Measurements from ENCODE around the gene CES5A.
"Not testable (repeated sequence)": the region's sequence is repeated elsewhere in the genome, so short reads cannot be mapped to it uniquely, and the experiment has no call there.

The CES5A gene

DNA sequence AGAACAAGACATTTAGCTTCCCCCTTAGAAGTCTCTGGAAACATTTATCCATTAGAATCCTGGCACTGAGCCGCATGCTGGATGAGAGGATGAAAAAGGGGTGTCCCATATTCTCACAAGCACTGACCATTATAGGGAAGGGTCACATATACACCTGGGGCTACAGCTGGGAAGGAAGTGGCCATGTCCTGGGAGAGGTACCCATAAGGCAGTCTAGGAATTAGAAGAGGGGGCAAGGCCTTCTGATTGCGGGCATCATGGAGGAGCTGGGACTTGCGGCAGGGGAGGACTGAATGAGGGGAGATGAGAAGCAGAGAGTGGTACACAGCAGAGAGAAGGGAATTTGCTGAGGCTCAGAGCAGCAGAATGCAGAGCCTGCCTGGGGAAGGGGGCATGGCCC lies 45.9 kb downstream of the CES5A start:
- not testable (repeated sequence) for DNase-seq (ENCODE audit: low spot score)

DNA sequence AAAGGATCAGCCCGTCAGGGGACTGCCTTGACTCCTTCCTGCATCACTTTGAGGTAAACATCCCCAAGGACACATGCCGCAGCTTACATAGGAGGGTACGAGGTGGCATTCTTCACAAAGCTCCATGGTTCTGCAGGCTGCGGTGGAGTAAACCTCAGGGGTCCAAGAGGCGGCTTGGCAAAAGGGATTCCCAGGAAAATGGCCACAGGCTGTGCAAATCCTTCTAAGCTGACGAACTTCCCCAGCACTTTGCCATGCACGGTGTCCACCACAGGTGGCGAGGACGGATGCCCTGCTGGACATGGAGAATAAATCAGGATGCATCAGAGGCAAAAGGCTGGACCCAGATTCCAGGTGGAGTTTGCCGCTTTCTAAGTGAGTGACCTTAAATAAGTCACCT lies 46.5 kb downstream of the CES5A start:
- no peak for DNase-seq (ENCODE audit: low spot score)

- DNase-seq (ENCODE audit: low spot score), result no peak
Measured at GRCh38 chr16:55825115-55825728, 50.0 kb downstream of the CES5A start.

DNA sequence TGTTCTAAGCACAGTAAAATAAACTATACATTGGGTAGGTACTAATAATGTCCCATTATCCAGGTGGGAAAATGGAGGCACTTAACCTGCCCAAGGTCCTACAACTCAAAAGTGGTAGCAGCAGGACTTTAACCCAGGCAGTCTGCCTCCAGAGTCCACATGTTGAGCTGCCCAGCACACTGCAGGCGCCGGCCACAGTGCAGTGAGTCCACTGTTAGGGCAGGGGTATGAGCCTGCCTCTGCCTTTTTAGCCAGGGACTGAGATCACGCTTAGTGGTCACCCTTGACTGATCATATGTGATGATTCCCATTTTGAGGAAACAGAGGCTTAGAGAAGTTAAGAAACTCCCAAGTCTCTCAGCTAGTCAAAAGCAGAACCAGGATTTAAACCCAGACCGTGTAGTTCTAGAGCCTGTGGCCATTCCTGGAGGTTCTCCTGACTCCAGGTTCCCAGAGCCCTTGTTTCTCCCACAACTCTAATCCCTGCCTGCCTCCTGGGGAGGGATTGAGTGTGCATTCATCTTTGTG lies 50.6 kb downstream of the CES5A start:
- no peak for DNase-seq (ENCODE audit: low spot score)

GRCh38 chr16:55822280-55822810 lies 52.8 kb downstream of the CES5A start:
- no peak for DNase-seq (ENCODE audit: low spot score)

GRCh38 chr16:55821210-55821609 lies 54.0 kb downstream of the CES5A start:
- no peak for DNase-seq (ENCODE audit: low spot score)

DNA sequence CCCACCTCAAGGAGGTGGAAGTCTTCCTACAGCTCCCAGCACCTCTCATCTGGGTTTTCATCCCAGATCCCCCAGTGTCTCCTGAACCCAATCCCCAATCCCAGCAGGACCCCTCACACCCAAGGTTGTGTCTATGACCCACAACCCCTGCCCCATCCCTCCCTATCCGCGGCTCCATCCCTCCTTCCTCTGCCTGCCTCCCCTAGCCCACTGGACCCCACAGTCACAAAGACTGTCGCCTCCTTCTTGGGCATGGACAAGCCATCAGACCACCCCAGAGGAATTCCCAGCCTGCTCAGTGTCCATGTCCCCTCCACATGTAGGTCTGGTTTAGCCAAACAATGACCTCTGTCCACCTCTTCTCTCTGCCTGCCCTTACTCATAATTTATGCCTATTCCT lies 54.6 kb downstream of the CES5A start:
- DNase-seq (ENCODE audit: low spot score), result no peak

GRCh38 chr16:55817236-55817912 lies 57.8 kb downstream of the CES5A start:
- no peak for DNase-seq (ENCODE audit: low spot score)

DNA sequence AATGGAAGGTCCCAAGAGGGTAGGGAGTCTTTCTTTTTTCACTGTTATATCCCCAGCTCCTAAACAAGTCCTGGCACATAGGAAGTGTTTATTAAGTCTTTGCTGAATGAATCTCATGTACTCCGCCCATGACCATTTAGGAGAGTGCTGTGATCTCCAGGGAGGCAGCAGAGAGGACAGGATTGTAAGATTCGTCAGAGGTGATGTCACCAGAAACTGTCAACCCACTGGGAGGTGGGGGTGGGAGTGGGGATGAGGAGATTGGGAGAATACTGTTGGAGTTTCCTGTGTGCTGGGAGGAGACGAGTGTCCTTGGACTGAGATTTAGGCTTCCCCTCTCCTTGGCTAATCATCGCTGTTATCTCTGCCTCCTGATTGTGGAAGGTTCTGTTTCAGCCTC lies 59.0 kb downstream of the CES5A start:
- DNase-seq (ENCODE audit: low spot score), result not testable (repeated sequence)

- DNase-seq (ENCODE audit: low spot score), result no peak
Measured at GRCh38 chr16:55815320-55815719, 59.9 kb downstream of the CES5A start.

DNA sequence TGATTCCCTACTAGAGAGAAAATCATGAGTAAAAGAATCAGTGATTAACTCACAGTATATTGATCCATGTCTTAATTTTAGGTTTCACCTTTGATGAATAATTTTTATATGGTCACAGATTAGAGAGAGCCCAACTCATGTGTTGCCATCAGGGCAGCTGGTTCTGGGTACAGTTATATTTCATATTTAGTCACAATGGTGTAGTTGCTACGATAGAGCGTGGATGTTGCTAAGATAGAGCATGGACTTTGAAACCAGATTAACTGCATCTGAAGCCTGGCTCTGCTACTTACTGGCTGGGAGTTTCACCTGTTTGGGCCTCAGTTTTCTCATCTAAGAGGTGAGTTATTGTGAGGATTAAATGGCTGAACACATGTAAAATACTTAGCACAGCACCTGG lies 61.0 kb downstream of the CES5A start:
- DNase-seq (ENCODE audit: low spot score), result not testable (repeated sequence)

DNA sequence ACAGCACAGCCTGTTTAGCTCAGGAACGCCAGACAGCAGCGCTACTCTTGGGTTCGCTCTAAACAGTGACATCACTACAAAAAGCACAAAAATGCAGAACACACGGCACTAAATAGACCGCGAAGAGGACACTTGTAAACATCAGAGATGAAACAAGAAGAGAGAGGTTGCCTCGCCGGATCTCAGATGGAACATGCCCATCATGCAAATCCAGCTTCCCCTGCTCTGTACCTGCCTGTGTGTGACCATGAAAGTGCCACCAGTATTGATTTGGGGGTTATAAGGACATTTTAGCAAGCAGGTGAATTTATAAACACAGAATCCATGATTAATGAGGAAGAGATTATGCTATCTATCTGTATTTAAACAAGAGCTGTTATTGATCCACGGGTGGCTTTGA lies 61.4 kb downstream of the CES5A start:
- DNase-seq (ENCODE audit: low spot score), result not testable (repeated sequence)

GRCh38 chr16:55812951-55813350 lies 62.2 kb downstream of the CES5A start:
- DNase-seq (ENCODE audit: low spot score), result no peak

DNA sequence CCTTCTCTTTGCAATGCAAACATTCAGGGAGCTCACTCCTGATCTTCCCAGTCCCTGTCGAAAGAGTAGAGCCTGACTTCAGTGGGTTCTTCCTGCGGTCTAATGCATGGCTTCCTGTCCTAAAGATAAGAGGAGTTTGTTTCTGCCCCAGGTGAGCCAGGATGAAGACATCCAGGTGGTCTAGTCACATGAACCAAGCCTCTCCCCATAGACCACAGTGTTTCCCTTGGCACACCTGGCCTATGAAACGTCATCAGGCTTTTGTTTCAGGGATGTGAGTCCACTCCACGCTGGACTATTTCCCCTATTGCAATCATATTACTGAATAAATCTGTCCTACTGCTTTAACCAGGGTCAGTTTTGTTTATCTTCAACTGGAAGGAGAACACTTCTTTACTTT lies 63.4 kb downstream of the CES5A start:
- DNase-seq (ENCODE audit: low spot score), result no peak

DNA sequence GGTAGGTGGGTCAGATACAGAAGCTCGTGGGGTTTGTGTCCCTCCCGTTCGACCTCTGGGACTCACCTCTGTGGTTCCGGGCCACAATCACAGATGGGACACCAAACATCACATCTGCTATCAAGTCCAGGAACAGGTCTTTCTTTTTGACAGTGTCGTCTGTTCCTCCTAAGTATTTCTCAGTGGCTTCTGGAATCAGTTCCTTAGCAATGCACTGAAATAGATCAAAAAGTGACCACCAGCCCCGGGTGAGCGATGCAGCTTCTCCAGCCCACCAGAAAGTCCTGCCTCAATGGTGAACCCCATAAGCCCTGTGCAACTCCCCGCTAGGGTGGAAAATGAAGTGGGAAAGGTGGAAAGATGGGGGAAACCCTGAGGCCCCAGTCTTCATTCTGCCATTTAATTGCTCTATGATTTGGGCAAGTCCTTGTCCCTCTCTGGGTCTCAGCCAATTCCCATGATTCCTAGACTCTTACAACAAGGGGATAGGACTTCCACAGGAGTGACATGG lies 64.7 kb downstream of the CES5A start:
- no peak for DNase-seq (ENCODE audit: low spot score)

DNA sequence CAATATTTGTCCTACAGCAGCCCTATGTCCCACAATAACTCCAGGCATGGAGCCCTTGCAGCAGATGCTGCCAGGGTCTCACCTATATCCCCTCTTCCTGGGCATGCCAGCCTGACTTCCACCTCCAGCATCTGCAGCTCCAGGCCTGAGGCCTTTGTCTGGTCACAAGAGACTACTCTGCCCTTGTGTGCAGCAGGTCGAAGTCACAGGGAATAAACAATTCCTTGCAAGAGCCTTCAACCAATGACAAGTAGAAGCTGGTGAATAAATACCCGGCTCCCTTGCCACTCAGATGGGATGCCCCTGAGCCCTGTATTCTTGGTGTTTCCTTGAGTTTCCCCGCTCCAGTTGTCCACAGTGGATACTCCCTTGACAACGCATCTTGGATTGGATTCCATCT lies 65.3 kb downstream of the CES5A start:
- no peak for DNase-seq (ENCODE audit: low spot score)

GRCh38 chr16:55809386-55809785 lies 65.8 kb downstream of the CES5A start:
- DNase-seq (ENCODE audit: low spot score), result peak; percentile 1

GRCh38 chr16:55808286-55808685 lies 66.9 kb downstream of the CES5A start:
- DNase-seq (ENCODE audit: low spot score), result not testable (repeated sequence)

DNA sequence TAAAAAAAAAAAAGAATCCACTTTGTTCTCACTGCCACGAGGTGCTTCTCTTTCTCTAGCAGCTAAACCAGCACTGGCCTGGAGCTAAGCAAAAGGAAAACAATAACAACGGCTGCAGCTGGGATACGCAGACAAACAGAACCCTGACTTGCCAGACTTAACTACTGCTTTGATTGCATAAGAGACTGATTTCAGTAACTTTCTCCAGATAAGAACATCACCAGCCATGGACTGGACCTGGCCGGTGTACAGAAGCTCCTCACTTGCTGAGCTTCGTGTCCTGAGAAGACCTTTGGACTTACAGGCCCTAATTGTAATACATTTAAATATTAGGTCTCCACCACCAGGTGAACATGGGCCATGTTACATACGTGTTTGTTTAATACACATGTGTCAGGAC lies 70.1 kb downstream of the CES5A start:
- not testable (repeated sequence) for DNase-seq (ENCODE audit: low spot score)

- not testable (repeated sequence) for DNase-seq (ENCODE audit: low spot score)
Measured at GRCh38 chr16:55803681-55804080, 71.5 kb downstream of the CES5A start.
